AG04450 (cell line): ENCODE results near the gene RHBDD3. TPM values are rescaled to one million over a fixed set of nuclear protein-coding genes. Genes with fewer than 3 reads are reported as not detected.

Experiments used
- CTCF ChIA-PET: fragments of 300-600, 350-600 bp; formaldehyde crosslinking; extraction: SDS; loops from one replicate; lab custom pipeline; 2022; ENCODE audit warnings: antibody characterized with exemption, inconsistent platforms; lab: Charles Lee
- POLR2A ChIA-PET: fragments of 350-600 bp; formaldehyde crosslinking; extraction: SDS; loops from one replicate; lab custom pipeline; 2021; ENCODE audit warnings: antibody characterized with exemption, inconsistent platforms; lab: Yijun Ruan, JAX
- DNase-seq: peaks from one replicate; pipeline ENCODE4 v3.0.0-alpha.2; 2011; ENCODE audit warnings: low read depth, low spot score
- H3K27ac ChIP-seq: one replicate; pipeline ENCODE4 v1.5.1; 2012; ENCODE audit warnings: low read depth, low read length, control low read depth
- H3K27me3 ChIP-seq: one replicate; pipeline ENCODE4 v1.6.0; 2012; ENCODE audit warnings: low read length; ENCODE audit not compliant: control insufficient read depth, insufficient read depth
- H3K4me3 ChIP-seq: 2 replicates; pipeline ENCODE4 v1.5.1; 2011; ENCODE audit warnings: mild to moderate bottlenecking, low read depth, low read length, control low read depth
- H3K9me3 ChIP-seq: 2 replicates; pipeline ENCODE4 v1.5.1; 2012; ENCODE audit warnings: low read length; ENCODE audit not compliant: control insufficient read depth, insufficient read depth
- CTCF ChIP-seq: IDR thresholded peaks from 2 replicates; pipeline ENCODE4 v1.5.1; 2011; ENCODE audit warnings: low read depth, low read length, control low read depth, inconsistent platforms
- polyA plus RNA-seq: library from polyadenylated mRNA; depleted of rRNA; stranded (reverse); fragments of >200 nt; gene quantifications from 2 replicates; pipeline ENCODE4 v1.2.3, GENCODE V29; 2011

RHBDD3 gene
- polyA plus RNA-seq, 1 experiment = 9.9 TPM

- TF ChIP-seq CTCF = no peak
- CTCF ChIA-PET = no interaction called here
- Histone ChIP-seq H3K4me3 (no peak overlapping the region), H3K27me3 (no peaks in the 10 kb centered on the region), H3K27ac (no peak overlapping the region), H3K9me3 (no peaks in the 10 kb centered on the region)
- POLR2A ChIA-PET = no interaction called here
- no peak for DNase-seq
These were observed 33.2 kb upstream of the RHBDD3 start for GRCh38 chr22:29300807-29301601.

GRCh38 chr22:29300467-29300806 is 32.7 kb upstream of the RHBDD3 start:
- POLR2A ChIA-PET = no interaction called here
- no peak overlapping the region for H3K4me3 ChIP-seq
- no peak overlapping the region for H3K27ac ChIP-seq
- no peak for DNase-seq
- no peaks in the 10 kb centered on the region for H3K27me3 ChIP-seq
- CTCF ChIA-PET = no interaction called here
- no peaks in the 10 kb centered on the region for H3K9me3 ChIP-seq
- TF ChIP-seq CTCF = no peak

- H3K9me3 ChIP-seq = no peaks in the 10 kb centered on the region
- ChIA-PET CTCF (no interaction called here), POLR2A (interaction anchor here (0.7 to 1.1 kb wide), 2 partner anchors 17 to 27 kb away, joined by 3 to 4 read pairs; no protein-coding TSS in a partner anchor)
- H3K27me3 ChIP-seq = no peaks in the 10 kb centered on the region
- H3K4me3 ChIP-seq = no peak overlapping the region
- no peak overlapping the region for H3K27ac ChIP-seq
- no peak for DNase-seq
- no peak for TF ChIP-seq CTCF
These were observed 31.5 kb upstream of the RHBDD3 start for GRCh38 chr22:29299136-29299900.

- ChIA-PET POLR2A (interaction anchor here (1.1 kb wide), 1 partner anchor 26 kb away, joined by 3 read pairs; no protein-coding TSS in a partner anchor), CTCF (no interaction called here)
- no peaks in the 10 kb centered on the region for H3K27me3 ChIP-seq
- H3K9me3 ChIP-seq = no peaks in the 10 kb centered on the region
- DNase-seq = no peak
- no peak overlapping the region for H3K27ac ChIP-seq
- H3K4me3 ChIP-seq = no peak overlapping the region
- TF ChIP-seq CTCF = no peak
These were observed 30.9 kb upstream of the RHBDD3 start for GRCh38 chr22:29298641-29299040.

GRCh38 chr22:29292379-29292778 is 24.6 kb upstream of the RHBDD3 start:
- ChIA-PET CTCF (no interaction called here), POLR2A (no interaction called here)

More at GRCh38 chr22:29292379-29292778, 24.6 kb upstream of the RHBDD3 start:
- Histone ChIP-seq H3K4me3 (no peak overlapping the region), H3K27me3 (no peaks in the 10 kb centered on the region), H3K27ac (no peak overlapping the region), H3K9me3 (no peaks in the 10 kb centered on the region)
- no peak for DNase-seq
- no peak for TF ChIP-seq CTCF
